NCI-H1092 (cell line): ENCODE measurements around the gene CRB2.

Experiments
- DNase-seq: peaks from one replicate; lab custom pipeline; 2025; lab: John Stamatoyannopoulos, UW

The CRB2 gene

DNA sequence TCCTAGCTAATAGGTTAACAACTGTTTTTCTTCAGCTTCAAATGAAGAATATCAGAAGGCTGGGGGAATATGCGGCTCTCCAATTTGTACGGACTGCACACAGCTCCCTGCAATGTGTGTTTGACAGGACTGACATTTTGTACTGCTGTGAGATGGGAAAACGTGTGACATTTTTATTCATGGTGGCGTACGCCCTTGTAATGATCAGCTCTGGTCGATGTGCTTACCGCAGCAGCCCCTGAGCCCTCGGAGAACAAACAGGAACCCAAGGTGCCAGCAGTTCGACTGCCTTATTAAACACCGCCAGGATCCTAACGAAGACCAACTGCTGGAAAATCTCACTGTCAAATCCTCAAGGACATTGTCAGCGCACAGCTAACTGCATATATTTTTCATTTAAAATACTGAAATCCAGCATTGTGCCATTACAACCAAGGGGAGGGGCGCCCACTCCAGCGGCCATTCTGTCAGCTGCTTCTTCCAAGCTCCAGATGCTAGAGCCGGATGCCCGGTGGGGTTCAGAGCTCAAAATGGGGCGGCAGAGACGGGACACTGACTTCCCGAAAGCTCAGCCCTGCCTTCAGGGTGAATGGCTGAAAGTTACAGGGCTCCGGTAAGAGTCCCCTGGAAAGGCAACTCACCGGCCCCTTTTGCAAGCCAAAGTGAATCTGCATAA lies 66.8 kb downstream of the CRB2 start:
- DNase-seq, result no peak

DNA sequence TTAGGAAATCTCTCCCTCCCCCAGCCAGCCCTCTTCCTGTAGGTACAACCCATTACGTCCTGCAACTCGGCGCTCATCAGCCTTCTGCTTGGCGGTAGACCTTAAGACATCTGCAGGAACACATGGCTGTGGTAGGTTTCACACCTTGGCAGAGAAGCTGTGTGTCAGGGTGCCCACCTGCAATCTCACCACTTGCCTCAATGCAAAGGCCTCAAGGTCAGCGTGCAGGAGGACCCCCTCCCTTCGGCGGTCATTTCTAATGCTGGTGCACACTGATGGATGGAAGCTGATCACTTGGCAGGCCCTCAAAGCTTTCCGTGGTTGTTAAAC lies 67.3 kb downstream of the CRB2 start:
- no peak for DNase-seq

DNA sequence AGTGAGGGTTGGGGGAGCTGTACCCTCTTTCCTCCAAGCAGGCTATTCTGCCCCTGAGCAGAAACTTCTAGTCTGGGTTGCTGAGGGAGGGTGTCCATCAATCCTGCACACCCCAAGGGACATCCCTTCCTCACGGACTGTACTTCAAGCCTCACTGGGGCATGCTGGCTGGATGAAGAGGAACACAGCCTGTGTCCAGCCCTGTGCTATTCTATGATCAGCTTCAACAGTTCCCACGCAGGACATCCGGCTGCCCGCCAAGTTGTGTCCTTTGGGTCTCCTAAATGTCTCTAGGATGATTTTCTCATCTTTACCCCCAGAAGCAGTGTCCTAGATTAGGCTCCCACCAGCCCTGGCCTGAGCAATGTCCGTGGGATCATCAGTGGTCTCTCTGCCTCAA lies 68.1 kb downstream of the CRB2 start:
- DNase-seq, result no peak

GRCh38 chr9:123424552-123425225 lies 68.7 kb downstream of the CRB2 start:
- no peak for DNase-seq

- no peak for DNase-seq
These were observed 69.3 kb downstream of the CRB2 start for GRCh38 chr9:123425261-123425821.

DNA sequence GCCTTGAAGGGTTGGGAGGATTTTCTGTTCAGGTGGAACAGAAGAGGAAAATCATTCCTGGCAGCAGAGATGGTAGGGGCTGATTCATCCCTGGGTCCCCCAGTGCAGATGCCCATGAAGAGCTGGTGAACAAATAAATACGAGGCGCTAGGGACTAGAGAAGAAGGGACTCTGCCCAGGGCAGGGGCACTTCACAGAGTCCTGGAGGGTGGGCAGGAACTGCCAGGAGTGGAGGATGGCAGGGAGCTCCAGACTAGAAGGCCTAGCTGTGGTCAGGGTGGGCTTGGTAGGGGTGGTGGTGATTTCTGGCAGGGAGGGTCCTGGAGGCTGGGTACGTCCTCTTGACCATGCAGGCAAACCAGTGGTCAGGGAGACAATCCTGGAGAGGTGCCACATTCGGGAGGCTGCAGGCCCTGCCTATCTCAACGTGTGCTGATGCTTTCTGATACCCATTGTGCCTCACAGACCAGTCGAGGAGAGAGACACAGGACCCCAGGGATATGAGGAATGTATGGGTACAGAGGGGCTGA lies 69.9 kb downstream of the CRB2 start:
- DNase-seq, result no peak

- DNase-seq, result no peak
These were observed 70.4 kb downstream of the CRB2 start for GRCh38 chr9:123426406-123426805.
